Body of pancreas (tissue), 4 donors: ENCODE results near the gene PTGIR. TPM values are rescaled to one million over a fixed set of nuclear protein-coding genes. Genes with fewer than 3 reads are reported as not detected.

ENCODE experiments used
- ATAC-seq: fragments of 150-250 bp; one replicate; pipeline ENCODE4 v1.9.1; 2016
- DNase-seq, 4 donors: peaks; one replicate each; pipeline ENCODE4 v3.0.0-alpha.2; 2019
- H3K27ac ChIP-seq, 4 donors: fragments of 200-600 bp; sonication (generic); 1 replicate in 3 of 4; 2 replicates in 1 of 4; pipeline versions ENCODE4 v1.5.1 to v1.6.1; 2016 to 2019; ENCODE audit warnings: mild to moderate bottlenecking in 1 of 4, mixed read lengths in 1 of 4, moderate library complexity in 1 of 4
- H3K27me3 ChIP-seq, 2 donors: fragments of 200-600 bp; sonication (generic); one replicate each; pipeline ENCODE4 v1.6.0; 2016; ENCODE audit warnings: mild to moderate bottlenecking in 1 of 2
- H3K36me3 ChIP-seq, 2 donors: fragments of 200-600 bp; sonication (generic); replicated peaks in 1 of 2; 2 replicates each; pipeline ENCODE4 v1.5.1; 2016; ENCODE audit warnings: low read depth in 2 of 2; ENCODE audit not compliant: insufficient read depth in 1 of 2
- H3K4me1 ChIP-seq: fragments of 200-600 bp; sonication (generic); one replicate; pipeline ENCODE4 v1.6.0; 2016
- H3K4me3 ChIP-seq, 2 donors: fragments of 200-600 bp; sonication (generic); 1 replicate in 1 of 2; 2 replicates in 1 of 2; pipeline ENCODE4 v1.5.1; 2016 to 2019
- H3K9me3 ChIP-seq, 3 donors: fragments of 200-600 bp; sonication (generic); 1 replicate in 2 of 3; 2 replicates in 1 of 3; pipeline ENCODE4 v1.5.1; 2016
- CTCF ChIP-seq, 7 experiments: fragments of 450-650 bp in 4 of 7; fragments of 200-600 bp in 3 of 7; sonication (generic) in 3 of 7; IDR thresholded peaks; one replicate each; pipeline ENCODE4 v1.5.1; 2016 to 2019; ENCODE audit warnings: antibody characterized with exemption in 7 of 7
- POLR2A ChIP-seq, 3 donors: fragments of 450-650 bp; IDR thresholded peaks; one replicate each; pipeline ENCODE4 v1.6.1; 2016; ENCODE audit warnings: antibody characterized with exemption in 3 of 3, mild to moderate bottlenecking in 2 of 3
- WGBS, 2 donors: methylation state at CpG; one replicate each; pipeline ENCODE4 v1.1.5; 2017; 5-methylcytosine and 5-hydroxymethylcytosine counted together
- intact Hi-C: fragments of 100-400 bp; cut with DNase I; formaldehyde crosslinking; loops from one replicate; pipeline ENCODE4 v1.15.1; 2023
- total RNA-seq, 2 donors: library from RNA; depleted of rRNA; stranded (reverse); fragments of >200 nt; gene quantifications; one replicate each; pipeline ENCODE4 v1.1.0, GENCODE V29; 2016

The PTGIR gene
- total RNA-seq, 2 donors from 2014 or later, result 5.3 to 9.6 TPM

GRCh38 chr19:46610413-46610775 lies 14.5 kb downstream of the PTGIR start:
- DNase-seq (peak in 2 of 4 donors; percentile 3 to 10), ATAC-seq (no peak)
- peaks cover 7 to 27% of the 10 kb centered on the region in 2 donors for H3K36me3 ChIP-seq
- no peaks in the 10 kb centered on the region for H3K9me3 ChIP-seq
- TF ChIP-seq POLR2A (IDR thresholded peaks at IDR 0.05) (no peak), CTCF (IDR thresholded peaks at IDR 0.05) (no peak)
- WGBS, 2 donors, result 38 to 56% methylated on average over 4 to 5 of the region's 5 CpGs
- peaks cover 8% of the 10 kb centered on the region for H3K4me1 ChIP-seq
- no peak overlapping the region for H3K4me3 ChIP-seq
- H3K27ac ChIP-seq, result no peak overlapping the region
- intact Hi-C loops, result loop anchor here (5.0 kb wide), 1 partner anchor 57 kb away; no protein-coding TSS in a partner anchor
- H3K27me3 ChIP-seq, result no peaks in the 10 kb centered on the region

GRCh38 chr19:46609511-46610412 lies 15.1 kb downstream of the PTGIR start:
- peaks cover 7 to 27% of the 10 kb centered on the region in 2 donors for H3K36me3 ChIP-seq
- intact Hi-C loops, result loop anchor here (5.0 kb wide), 1 partner anchor 58 kb away; no protein-coding TSS in a partner anchor
- DNase-seq, result peak in 2 of 4 donors; percentile 4 to 9
- no peak overlapping the region for H3K27ac ChIP-seq
- ATAC-seq, result no peak
- H3K27me3 ChIP-seq, result no peaks in the 10 kb centered on the region
- H3K4me3 ChIP-seq, result no peak overlapping the region
- H3K9me3 ChIP-seq, result no peaks in the 10 kb centered on the region
- WGBS, 2 donors, result 82 to 89% methylated on average over 25 to 26 of the region's 30 CpGs
- TF ChIP-seq POLR2A (IDR thresholded peaks at IDR 0.05) (no peak), CTCF (IDR thresholded peaks at IDR 0.05) (no peak)
- H3K4me1 ChIP-seq, result peaks cover 14% of the 10 kb centered on the region

GRCh38 chr19:46608581-46609345 lies 16.1 kb downstream of the PTGIR start:
- TF ChIP-seq POLR2A (IDR thresholded peaks at IDR 0.05), result no peak
- TF ChIP-seq CTCF (IDR thresholded peaks at IDR 0.05), result no peak
- peaks cover 7 to 27% of the 10 kb centered on the region in 2 donors for H3K36me3 ChIP-seq
- no peak overlapping the region for H3K4me3 ChIP-seq
- no peaks in the 10 kb centered on the region for H3K27me3 ChIP-seq
- H3K4me1 ChIP-seq, result peaks cover 18% of the 10 kb centered on the region
- H3K9me3 ChIP-seq, result no peaks in the 10 kb centered on the region
- no peak overlapping the region for H3K27ac ChIP-seq
- WGBS, 2 donors, result 89% methylated on average over 22 to 26 of the region's 27 CpGs
- ATAC-seq (no peak), DNase-seq (peak in 1 of 4 donors; percentile 13)
- intact Hi-C loops, result no loop called here

GRCh38 chr19:46608178-46608577 lies 16.7 kb downstream of the PTGIR start:
- no peak for TF ChIP-seq POLR2A (IDR thresholded peaks at IDR 0.05)
- no peak for TF ChIP-seq CTCF (IDR thresholded peaks at IDR 0.05)
- intact Hi-C loops, result no loop called here
- Histone ChIP-seq H3K4me3 (no peak overlapping the region), H3K36me3 (peaks cover 7 to 27% of the 10 kb centered on the region in 2 donors), H3K27ac (no peak overlapping the region), H3K27me3 (no peaks in the 10 kb centered on the region), H3K4me1 (peaks cover 24% of the 10 kb centered on the region), H3K9me3 (no peaks in the 10 kb centered on the region)
- WGBS, 2 donors, result 92 to 96% methylated on average over 4 to 8 of the region's 9 CpGs
- ATAC-seq, result no peak
- DNase-seq, result peak in 1 of 4 donors; percentile 4
